Measurements from ENCODE around the gene PDE3B. TPM values are rescaled to one million over a fixed set of nuclear protein-coding genes. Genes with fewer than 3 reads are reported as not detected.

PDE3B gene
- total RNA-seq, 3 donors from 2014 or later, result 14.1 to 177 (median 17.3) TPM

DNA sequence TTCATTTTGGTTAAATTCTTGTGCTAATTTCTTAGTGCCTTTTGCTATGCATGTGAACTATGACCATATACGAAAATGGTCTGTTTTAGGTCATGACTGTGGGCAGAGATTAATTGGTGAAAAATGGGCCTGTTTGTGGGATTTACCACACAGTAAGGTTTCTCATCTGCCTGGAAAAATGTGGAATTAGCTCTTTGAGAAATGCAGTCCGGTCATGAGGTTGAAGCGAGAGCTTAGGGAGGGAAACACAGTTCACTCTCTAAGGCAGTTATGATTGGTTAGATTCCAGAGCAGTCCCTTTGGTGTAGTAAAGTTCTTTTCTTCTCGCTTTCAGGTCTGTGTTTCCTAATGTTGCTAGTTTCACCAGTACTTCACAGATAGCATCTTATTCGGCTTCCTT is 1.2 kb upstream of the PDE3B start:
- Histone ChIP-seq H3K4me1 (no peaks in the 10 kb centered on the region), H3K4me3 (no peak overlapping the region), H3K36me3 (no peaks in the 10 kb centered on the region), H3K27ac (no peak overlapping the region), H3K27me3 (peaks cover 0 to 39% of the 10 kb centered on the region in 2 donors), H3K9me3 (no peaks in the 10 kb centered on the region)
- intact Hi-C loops (cut with DNase I; ENCODE audit: low total_unique reads), result no loop called here
- TF ChIP-seq POLR2A (IDR thresholded peaks at IDR 0.05) (no peak), POLR2AphosphoS5 (IDR thresholded peaks at IDR 0.05) (no peak)
- TF ChIP-seq, protein P1, sequence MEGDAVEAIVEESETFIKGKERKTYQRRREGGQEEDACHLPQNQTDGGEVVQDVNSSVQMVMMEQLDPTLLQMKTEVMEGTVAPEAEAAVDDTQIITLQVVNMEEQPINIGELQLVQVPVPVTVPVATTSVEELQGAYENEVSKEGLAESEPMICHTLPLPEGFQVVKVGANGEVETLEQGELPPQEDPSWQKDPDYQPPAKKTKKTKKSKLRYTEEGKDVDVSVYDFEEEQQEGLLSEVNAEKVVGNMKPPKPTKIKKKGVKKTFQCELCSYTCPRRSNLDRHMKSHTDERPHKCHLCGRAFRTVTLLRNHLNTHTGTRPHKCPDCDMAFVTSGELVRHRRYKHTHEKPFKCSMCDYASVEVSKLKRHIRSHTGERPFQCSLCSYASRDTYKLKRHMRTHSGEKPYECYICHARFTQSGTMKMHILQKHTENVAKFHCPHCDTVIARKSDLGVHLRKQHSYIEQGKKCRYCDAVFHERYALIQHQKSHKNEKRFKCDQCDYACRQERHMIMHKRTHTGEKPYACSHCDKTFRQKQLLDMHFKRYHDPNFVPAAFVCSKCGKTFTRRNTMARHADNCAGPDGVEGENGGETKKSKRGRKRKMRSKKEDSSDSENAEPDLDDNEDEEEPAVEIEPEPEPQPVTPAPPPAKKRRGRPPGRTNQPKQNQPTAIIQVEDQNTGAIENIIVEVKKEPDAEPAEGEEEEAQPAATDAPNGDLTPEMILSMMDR (IDR thresholded peaks at IDR 0.05), result no peak
- no peak for DNase-seq (ENCODE audit: low spot score in 2 of 2)

DNA sequence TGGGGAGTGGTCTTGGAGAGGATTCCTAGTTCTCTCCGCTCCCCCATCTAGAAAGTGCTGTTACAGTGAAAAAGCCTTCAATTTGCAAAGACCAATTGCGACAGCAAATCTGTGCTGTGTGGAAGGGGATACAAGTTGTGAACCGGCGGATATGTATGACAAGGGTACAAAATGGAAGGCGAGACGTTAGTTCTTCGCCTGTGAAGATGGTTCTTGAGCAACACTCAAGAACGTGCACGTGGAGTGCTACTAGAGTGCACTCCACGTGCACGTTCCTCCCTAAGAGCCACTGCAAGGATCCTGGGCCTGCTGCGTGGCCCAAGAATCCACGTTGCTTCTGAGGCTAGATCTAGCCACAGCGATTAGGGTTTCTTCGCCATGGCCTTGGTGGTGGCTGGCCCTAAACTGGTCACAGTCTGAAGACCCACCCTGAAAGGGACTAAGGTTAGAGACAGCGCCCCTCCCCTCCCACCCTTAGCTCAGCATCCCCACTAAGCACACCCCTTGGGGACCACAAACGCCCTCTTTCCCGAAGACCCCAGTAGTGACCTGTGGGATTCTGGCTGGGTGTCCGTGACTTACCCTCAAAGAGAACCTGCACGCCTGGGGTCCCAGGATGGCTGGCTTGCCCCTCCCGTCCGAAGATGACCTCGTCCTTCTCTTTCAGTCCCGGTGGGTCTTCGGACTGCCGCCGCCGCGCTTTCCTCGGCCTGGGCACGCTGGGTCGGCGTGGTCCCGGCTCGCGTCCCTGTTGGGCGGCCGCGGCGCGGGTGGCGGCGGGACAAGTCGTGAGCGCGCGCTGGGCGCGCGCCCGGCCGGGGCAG is 519 bp upstream of the PDE3B start:
- no peak for DNase-seq (ENCODE audit: low spot score in 2 of 2)
- H3K4me1 ChIP-seq, result no peaks in the 10 kb centered on the region
- no peaks in the 10 kb centered on the region for H3K9me3 ChIP-seq
- H3K27ac ChIP-seq, result no peak overlapping the region
- no peaks in the 10 kb centered on the region for H3K36me3 ChIP-seq
- intact Hi-C loops (cut with DNase I; ENCODE audit: low total_unique reads), result no loop called here
- TF ChIP-seq POLR2AphosphoS5 (IDR thresholded peaks at IDR 0.05) (no peak), POLR2A (IDR thresholded peaks at IDR 0.05) (no peak)
- TF ChIP-seq, protein P1 (IDR thresholded peaks at IDR 0.05), result no peak
- peaks cover 0 to 39% of the 10 kb centered on the region in 2 donors for H3K27me3 ChIP-seq
- peak overlapping the region; percentile 65 to 87 (median 74) for H3K4me3 ChIP-seq

DNA sequence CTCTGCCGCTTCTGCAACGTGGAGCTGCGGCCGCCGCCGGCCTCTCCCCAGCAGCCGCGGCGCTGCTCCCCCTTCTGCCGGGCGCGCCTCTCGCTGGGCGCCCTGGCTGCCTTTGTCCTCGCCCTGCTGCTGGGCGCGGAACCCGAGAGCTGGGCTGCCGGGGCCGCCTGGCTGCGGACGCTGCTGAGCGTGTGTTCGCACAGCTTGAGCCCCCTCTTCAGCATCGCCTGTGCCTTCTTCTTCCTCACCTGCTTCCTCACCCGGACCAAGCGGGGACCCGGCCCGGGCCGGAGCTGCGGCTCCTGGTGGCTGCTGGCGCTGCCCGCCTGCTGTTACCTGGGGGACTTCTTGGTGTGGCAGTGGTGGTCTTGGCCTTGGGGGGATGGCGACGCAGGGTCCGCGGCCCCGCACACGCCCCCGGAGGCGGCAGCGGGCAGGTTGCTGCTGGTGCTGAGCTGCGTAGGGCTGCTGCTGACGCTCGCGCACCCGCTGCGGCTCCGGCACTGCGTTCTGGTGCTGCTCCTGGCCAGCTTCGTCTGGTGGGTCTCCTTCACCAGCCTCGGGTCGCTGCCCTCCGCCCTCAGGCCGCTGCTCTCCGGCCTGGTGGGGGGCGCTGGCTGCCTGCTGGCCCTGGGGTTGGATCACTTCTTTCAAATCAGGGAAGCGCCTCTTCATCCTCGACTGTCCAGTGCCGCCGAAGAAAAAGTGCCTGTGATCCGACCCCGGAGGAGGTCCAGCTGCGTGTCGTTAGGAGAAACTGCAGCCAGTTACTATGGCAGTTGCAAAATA is 816 bp downstream of the PDE3B start:
- H3K27me3 ChIP-seq, result peaks cover 0 to 39% of the 10 kb centered on the region in 2 donors
- intact Hi-C loops (cut with DNase I; ENCODE audit: low total_unique reads), result no loop called here
- no peaks in the 10 kb centered on the region for H3K4me1 ChIP-seq
- DNase-seq (ENCODE audit: low spot score in 2 of 2), result no peak
- H3K36me3 ChIP-seq, result no peaks in the 10 kb centered on the region
- H3K27ac ChIP-seq, result no peak overlapping the region
- TF ChIP-seq POLR2AphosphoS5 (IDR thresholded peaks at IDR 0.05) (no peak), POLR2A (IDR thresholded peaks at IDR 0.05) (no peak)
- TF ChIP-seq, protein P1 (IDR thresholded peaks at IDR 0.05), result no peak
- H3K9me3 ChIP-seq, result no peaks in the 10 kb centered on the region
- peak overlapping the region; percentile 65 to 87 (median 74) for H3K4me3 ChIP-seq

- no peaks in the 10 kb centered on the region for H3K4me1 ChIP-seq
- no peak for DNase-seq (ENCODE audit: low spot score in 2 of 2)
- H3K36me3 ChIP-seq, result no peaks in the 10 kb centered on the region
- peaks cover 0 to 34% of the 10 kb centered on the region in 2 donors for H3K27me3 ChIP-seq
- TF ChIP-seq, protein P1 (IDR thresholded peaks at IDR 0.05), result no peak
- no peak for TF ChIP-seq POLR2AphosphoS5 (IDR thresholded peaks at IDR 0.05)
- TF ChIP-seq POLR2A (IDR thresholded peaks at IDR 0.05), result no peak
- H3K27ac ChIP-seq, result no peak overlapping the region
- H3K4me3 ChIP-seq, result peak overlapping the region; percentile 65 to 87 (median 74)
- no peaks in the 10 kb centered on the region for H3K9me3 ChIP-seq
- intact Hi-C loops (cut with DNase I; ENCODE audit: low total_unique reads), result no loop called here
Observed at GRCh38 chr11:14645015-14645912, 1.7 kb downstream of the PDE3B start.

Data from breast epithelium (tissue), 4 donors.